GM18519 (cell line): ENCODE results near the gene ZSCAN21.
"Not testable (repeated sequence)": the region's sequence is repeated elsewhere in the genome, so short reads cannot be mapped to it uniquely, and the experiment has no call there.

Experiments
- ATAC-seq: cut with Tn5 transposase; IDR thresholded peaks from one replicate; pipeline ENCODE4 v1.9.1; 2021; ENCODE audit warnings: mild to moderate bottlenecking, moderate library complexity; ENCODE audit not compliant: unreplicated experiment, low FRiP score

ZSCAN21 gene

GRCh38 chr7:100049441-100050291, at the start of gene ZSCAN21:
Gene ZSCAN21 (plus strand): TSS chr7:100049774. CDS start chr7:100057007, 7,233 bp downstream.
- ATAC-seq = no peak

GRCh38 chr7:100000239-100000638, 49.3 kb upstream of the ZSCAN21 start:
- no peak for ATAC-seq

GRCh38 chr7:100003711-100004661, 45.6 kb upstream of the ZSCAN21 start:
- ATAC-seq = no peak

- ATAC-seq = no peak
Measured at GRCh38 chr7:100007887-100008286, 41.7 kb upstream of the ZSCAN21 start.

- no peak for ATAC-seq
Measured at GRCh38 chr7:100008525-100008924, 41.0 kb upstream of the ZSCAN21 start.

- ATAC-seq = not testable (repeated sequence)
Measured at GRCh38 chr7:100009952-100010351, 39.6 kb upstream of the ZSCAN21 start.

- no peak for ATAC-seq
Measured at GRCh38 chr7:100010901-100011300, 38.7 kb upstream of the ZSCAN21 start.

- no peak for ATAC-seq
Measured at GRCh38 chr7:100011516-100011915, 38.1 kb upstream of the ZSCAN21 start.

GRCh38 chr7:100012385-100013327, 36.9 kb upstream of the ZSCAN21 start:
- ATAC-seq = not testable (repeated sequence)

- ATAC-seq = no peak
Measured at GRCh38 chr7:100013328-100013676, 36.3 kb upstream of the ZSCAN21 start.

GRCh38 chr7:100015232-100016214, 34.1 kb upstream of the ZSCAN21 start, which contains the start of gene ZKSCAN1:
Gene ZKSCAN1 (plus strand): TSS chr7:100015596. CDS start chr7:100023507, 7,911 bp downstream.
- ATAC-seq = peak; percentile 89

- no peak for ATAC-seq
Measured at GRCh38 chr7:100016215-100016901, 33.2 kb upstream of the ZSCAN21 start.

GRCh38 chr7:100017300-100017699, 32.3 kb upstream of the ZSCAN21 start:
- ATAC-seq = no peak

GRCh38 chr7:100017875-100018274, 31.7 kb upstream of the ZSCAN21 start:
- no peak for ATAC-seq

- ATAC-seq = no peak
Measured at GRCh38 chr7:100019908-100020307, 29.7 kb upstream of the ZSCAN21 start.

- no peak for ATAC-seq
Measured at GRCh38 chr7:100021297-100021696, 28.3 kb upstream of the ZSCAN21 start.

GRCh38 chr7:100022621-100023020, 27.0 kb upstream of the ZSCAN21 start:
- ATAC-seq = no peak

- ATAC-seq = no peak
Measured at GRCh38 chr7:100023526-100023925, 26.0 kb upstream of the ZSCAN21 start.
